NCI-H2029 (cell line): ENCODE results near the gene DNAH8.
A peak's percentile ranks its signal among the peaks of the same experiment; 100 is the strongest.

Experiments used
- DNase-seq: peaks from one replicate; lab custom pipeline; 2025; lab: John Stamatoyannopoulos, UW

DNAH8 gene, protein sequence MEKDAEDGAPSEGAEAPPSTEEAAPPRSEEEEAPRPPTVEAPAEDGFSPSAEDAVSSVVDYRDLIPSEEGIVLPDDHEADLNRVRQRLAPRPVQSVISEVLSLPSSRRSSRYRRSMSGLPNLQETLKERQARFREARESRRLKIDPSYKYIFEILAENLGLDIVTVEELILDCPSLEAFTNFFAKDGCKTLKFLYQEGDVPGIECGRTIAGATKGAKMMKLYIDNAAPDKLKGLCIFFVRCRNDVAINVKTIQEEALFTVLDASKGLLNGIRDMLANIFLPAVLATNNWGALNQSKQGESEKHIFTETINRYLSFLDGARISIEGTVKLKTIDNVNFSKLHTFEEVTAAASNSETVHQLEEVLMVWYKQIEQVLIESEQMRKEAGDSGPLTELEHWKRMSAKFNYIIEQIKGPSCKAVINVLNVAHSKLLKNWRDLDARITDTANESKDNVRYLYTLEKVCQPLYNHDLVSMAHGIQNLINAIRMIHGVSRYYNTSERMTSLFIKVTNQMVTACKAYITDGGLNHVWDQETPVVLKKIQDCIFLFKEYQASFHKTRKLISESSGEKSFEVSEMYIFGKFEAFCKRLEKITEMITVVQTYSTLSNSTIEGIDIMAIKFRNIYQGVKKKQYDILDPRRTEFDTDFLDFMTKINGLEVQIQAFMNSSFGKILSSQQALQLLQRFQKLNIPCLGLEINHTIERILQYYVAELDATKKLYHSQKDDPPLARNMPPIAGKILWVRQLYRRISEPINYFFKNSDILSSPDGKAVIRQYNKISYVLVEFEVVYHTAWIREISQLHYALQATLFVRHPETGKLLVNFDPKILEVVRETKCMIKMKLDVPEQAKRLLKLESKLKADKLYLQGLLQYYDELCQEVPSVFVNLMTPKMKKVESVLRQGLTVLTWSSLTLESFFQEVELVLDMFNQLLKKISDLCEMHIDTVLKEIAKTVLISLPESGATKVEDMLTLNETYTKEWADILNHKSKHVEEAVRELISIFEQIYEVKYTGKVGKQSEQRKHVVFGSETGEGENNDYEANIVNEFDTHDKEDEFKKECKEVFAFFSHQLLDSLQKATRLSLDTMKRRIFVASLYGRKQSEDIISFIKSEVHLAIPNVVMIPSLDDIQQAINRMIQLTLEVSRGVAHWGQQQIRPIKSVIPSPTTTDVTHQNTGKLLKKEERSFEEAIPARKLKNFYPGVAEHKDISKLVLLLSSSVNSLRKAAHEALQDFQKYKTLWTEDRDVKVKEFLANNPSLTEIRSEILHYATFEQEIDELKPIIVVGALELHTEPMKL (N-terminal part only)

DNA sequence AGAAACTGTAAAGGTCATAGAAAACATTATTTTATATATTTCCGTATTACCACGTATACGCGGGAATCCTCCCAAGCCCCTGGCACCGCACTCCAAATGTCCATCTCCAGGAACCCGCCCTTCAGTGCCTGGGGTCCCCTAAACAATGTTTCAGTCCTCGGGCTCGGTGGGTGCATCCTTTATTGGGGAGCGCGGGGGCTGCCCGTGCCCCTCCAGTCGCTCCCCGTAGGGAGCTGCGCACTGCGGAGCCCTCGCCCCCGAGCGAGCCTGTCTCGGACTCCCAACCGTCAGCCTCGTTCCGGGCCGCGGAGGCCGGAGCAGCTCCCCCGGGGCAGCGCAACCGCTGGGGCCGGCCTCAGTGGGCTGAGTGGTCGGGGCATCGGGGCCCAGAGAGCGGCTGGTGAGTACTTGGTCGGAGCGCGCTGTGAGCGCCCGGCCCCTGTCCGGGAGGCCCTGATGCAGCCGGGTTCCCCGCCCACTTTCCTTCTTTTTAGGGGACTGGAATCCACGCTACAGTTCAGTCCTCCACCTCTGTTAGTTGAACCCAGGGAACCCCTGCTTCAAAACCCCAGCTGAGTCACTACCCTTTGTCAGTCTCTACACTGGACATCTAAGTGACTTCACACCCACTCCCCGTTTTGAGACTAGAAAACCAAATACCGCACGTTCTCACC, at the start of gene DNAH8:
TSS of gene DNAH8 (plus strand) at position 296 of the 674 bp plus-strand sequence. CDS start 7,499 bp downstream, outside the sequence.
- DNase-seq = no peak

DNA sequence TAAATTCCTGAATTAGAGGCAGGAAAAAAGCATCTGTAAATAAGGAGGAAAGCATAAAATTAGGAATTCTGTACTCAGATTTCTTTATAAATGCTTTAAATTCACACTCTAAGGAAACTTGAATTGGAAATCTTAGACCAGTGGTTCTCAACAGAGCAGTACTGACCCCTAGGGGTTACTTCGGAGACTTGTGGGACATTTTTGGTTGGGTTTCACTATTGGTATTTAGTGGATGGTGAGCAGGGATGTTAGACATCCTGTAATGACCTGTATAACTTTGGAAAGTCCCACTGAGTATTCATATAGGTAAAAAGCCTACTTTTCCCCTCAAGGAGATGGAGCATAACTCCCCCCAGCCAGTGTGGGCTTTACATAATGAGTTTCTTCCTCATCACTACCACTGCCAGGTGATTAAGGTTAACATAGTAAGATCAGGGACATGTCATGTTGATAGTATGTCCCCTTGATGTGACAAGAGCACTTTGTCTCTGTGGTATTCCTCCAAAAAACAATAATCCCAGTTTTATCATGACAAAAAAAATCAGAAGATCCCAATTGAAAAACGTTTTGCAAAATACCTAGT, 43.1 kb upstream of the DNAH8 start:
- peak; percentile 33 for DNase-seq

DNA sequence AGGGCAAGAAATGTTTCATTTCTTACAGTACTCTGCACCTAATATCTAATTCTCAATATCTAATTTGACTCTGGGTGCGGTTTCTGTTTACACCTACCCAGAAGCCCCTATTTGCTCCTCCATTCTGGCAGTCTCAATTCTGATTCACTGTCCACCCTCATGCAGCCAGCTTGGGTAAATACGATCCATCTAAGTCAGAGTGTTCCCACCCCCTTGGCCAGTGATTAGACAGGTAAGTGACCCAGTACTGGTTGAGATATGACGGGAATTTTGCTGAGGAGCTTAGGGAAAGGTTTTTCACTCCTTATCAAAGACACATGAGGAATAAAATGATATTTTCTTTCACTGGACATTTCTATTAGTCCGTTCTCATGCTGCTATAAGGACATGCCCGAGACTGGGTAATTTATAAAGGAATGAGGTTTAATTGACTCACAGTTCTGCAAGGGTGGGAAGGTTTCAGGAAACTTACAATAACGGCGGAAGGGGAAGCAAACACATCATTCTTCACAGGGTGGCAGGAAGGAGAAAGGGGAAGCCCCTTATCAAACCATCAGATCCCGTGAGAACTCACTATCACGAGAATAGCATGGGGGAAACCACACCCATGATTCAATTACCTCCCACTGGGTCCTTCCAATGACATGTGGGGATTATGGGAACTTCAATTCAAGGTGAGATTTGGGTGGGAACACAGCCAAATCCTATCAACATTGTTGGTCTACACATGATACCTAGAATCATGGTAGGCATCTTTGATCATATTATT, 41.5 kb upstream of the DNAH8 start:
- no peak for DNase-seq

DNA sequence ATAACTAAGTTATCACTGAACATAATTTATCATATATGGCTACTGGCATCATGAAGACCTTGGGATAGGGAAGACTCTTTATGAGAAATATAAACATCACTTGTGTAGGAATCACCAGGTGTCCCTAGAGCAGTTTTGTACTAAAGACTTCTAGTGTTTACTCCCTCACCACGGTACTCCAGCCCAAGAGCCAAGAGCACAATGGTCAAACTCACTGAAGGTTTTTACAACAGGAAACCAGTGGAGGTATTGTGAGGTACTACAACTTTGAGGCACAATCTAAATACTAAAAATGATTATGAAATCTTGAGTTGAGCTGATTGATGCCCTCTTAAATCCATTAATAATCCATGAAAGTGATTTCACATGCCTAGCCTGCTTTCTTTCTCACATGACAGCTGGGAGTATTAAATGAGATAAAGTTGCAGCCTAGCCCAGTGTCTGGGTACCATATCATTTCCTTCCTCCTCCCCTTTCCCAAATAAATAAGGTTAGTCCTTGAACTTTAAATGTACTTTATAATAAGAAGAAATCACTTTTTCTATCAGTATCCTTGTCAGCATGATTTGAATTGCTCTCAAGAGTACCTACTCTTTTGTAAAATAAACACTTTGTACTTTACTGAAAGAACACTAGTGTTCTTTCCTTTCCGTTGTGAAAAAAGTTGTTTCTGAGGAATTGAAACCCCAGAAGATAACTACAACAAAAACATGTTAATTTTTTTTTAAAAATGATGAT, 38.7 kb upstream of the DNAH8 start:
- DNase-seq = no peak

DNA sequence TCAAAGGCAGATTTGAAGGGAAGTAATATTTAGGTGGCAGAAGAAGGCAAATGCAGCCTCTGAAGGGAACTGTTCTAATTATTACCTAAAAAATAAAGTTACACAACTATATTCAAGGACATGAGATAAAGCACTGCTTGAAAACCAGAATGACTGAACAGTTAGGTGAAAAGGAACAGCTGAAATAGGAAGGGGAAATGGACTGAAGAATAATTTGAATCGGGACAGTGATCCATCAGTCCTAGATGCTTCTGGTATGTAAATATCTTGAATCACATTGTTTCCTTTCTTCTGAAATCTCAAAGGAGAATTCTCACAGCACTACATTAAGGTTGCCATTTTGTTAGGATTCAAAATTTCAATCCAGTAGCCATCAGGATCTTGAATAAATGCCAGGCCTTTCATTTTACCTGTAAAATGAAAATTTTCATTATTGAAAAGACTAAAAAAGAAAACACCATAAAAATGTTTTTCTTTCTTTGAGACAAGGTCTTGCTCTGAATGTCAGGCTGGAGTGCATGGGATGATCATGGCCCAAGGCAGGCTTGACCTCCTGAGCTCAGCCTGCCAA, 38.1 kb upstream of the DNAH8 start:
- no peak for DNase-seq

DNA sequence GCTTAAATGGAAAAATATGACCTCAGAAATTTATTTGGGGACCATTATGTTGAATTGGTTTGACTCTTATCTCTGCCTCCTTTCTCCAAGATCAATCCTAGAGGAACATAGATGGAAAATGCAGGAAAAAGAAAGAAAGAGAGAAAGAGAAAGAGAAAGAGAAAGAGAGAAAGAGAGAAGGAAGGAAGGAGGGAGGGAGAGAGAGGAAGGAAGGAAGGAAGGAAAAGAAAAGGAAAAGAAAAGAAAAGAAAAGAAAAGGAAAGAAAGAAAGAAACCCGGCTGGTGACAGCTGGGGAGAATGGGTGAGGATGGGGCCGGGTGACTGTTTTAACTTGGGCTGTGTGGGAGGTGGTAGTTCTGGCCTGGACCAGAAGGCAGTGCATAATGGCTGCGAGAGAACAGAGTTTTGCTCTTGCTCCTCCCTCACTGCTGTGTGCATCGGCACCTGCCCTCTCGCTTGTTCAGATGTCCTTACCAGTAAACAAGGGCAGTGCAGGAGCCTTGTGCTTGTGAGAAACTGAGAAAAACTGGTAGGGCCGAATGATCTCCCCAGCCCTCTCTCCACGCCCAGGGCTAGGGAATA, 36.8 kb upstream of the DNAH8 start:
- no peak for DNase-seq

DNA sequence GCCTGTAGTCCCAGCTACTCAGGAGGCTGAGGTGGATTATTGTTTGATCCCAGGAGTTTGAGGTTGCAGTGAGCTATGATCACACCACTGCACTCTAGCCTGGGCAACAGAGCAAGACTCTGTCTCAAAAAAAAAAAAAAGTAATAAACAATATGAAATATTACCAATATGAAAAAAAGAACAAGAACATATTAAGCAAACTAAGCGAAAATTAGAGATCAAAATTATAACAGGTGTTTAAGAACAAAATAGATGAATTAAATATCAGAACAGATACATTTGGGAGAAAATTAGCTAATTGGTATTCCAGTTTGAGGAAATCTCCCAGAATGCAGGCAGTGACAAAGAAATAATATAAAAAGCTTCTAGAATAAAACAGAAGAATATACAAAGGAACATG, 35.4 kb upstream of the DNAH8 start:
- DNase-seq = no peak

DNA sequence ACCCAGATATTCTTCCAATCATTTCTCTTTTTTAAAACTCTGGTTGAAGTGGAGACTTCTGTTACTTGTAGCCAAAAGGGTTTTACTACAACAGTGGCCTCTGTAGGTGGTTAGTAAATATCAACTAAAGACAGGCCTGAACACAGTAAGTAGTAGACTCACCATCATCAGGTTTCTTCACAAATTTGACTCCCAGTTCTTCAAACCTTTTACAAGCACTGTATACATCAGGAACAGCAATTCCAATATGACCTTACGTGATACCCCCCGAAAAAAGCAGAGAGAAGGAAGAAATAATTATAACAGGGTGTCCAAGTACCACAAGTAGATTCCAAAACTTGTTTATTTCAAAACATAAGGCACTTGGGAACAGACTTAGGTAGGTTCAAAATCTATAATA, 33.3 kb upstream of the DNAH8 start:
- DNase-seq = no peak

DNA sequence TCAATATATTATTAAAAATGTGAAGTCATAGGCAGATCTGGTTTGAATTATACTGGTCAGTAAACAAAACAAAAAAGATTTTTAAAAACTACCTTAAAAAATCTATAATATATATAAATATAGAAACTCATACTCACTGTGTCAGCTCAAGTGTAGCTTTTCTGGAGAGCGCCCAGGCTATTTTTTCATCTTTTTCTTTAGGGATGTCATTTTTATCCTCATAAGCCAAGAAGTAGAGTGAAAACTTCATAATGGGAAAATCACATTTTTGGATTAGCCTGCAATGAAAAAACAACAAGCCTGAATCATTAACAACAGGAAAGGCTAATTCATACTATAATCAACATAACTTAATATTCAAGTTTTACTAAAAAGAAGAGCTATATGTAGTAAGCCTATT, 30.9 kb upstream of the DNAH8 start:
- no peak for DNase-seq

DNA sequence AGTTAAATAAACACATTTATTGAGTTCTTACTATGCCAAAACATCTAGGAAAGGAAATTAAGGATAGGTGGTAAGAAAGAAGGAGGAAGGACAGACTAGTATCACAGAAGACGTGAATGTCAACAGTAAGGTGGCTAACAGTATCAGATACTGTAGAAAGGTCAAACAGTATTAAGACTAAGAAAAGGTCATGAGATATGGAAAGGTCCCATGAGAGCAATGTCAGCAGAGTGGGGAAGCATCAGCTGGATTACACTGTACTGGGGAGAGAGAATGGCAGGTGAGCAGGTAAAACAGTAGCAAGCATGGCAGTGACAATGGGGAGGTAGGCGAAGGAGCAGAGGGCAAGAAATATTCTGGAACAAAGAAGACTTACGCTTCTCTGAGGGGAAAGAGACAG, 30.2 kb upstream of the DNAH8 start:
- no peak for DNase-seq

DNA sequence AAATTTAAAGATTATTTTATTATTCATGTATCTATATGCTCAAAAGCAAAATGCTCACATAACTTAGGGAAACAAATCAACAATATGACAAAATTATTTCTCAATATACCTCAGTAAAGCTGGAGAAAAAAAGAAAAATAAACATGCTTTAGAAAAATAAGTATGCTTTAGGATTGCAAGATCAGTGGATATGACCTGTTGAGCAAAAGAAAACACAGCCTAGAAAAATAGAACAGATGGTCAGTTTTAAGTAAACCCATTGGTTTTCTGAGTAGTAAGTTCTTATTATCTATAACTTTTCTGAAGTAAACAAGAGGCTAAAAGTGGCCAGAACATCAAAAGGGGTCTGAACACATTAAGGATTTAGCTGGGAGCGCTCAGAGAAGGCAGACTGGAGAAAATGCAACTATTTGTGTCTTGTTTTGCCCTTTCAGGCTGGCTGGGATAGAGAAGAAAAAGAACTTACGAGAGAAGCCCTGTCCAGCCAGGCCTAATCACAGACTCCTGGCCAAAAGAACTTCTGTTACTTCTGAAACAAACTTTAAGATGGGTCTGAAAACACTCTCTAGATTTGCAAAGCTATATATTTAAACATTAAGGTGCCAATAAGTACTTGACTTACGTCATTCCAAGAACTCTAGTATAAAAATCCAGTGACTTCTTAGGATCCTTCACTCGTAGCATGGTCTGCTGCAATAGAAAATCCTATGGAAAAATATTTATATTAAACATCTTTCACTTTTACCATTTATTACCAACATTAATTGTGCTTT, 28.7 kb upstream of the DNAH8 start:
- no peak for DNase-seq

DNA sequence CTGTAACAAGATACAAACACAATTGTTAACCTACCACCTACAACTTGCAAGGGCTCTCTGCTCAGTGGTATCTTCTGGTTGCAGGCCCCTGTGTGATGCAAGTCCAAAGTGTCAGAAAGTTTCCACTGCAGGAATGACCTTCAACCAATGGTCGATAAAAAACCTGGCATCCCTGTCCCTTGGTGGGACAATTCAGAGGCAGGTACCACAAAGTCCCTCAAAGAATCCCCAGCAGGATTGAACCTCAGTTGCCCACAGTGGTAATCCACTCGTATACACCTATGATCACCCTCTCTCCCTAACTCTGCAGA, 28.1 kb upstream of the DNAH8 start:
- no peak for DNase-seq

DNA sequence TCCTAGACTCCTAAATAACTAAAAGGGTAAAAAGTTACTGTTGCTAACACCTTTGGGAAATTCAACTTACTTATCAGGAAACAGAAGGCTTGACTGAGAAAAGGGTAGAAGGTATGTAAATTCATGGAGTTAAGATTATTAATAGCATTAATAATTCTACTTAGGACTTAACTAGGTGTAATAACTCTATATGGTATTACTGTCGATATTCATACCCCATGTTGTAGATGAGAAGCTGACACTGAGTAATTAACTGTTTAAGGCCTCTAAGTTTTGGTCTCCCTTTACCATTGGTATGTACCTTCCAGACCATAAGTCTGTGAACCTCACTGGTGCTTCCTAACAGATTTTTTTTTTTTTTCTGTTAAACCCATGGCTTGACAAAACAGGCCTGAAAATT, 27.6 kb upstream of the DNAH8 start:
- no peak for DNase-seq

DNA sequence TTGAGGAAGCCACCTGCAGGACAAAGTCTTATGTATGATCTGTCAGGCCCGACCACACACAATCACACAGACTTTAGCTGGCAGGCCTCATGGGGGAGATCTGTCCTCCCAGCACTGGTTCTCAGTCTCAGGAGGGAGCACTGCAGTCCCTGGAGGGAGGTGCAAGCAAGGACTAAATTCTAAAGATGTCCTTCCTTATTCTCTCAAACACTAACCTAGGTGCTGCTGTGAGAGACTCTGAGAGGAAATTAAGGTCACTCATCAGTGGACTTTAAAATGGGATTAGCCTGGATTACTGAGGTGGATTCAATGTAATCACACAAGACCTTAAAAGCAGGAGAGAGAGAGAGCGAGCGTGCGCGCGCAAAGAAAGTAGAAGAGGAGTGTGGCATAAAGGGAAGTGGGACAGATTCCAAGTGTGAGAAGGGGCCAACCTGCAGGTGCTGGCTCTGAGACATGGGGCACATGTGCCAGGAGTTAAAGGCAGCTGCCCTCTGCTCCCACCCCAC, 26.5 kb upstream of the DNAH8 start:
- DNase-seq = peak; percentile 24

DNA sequence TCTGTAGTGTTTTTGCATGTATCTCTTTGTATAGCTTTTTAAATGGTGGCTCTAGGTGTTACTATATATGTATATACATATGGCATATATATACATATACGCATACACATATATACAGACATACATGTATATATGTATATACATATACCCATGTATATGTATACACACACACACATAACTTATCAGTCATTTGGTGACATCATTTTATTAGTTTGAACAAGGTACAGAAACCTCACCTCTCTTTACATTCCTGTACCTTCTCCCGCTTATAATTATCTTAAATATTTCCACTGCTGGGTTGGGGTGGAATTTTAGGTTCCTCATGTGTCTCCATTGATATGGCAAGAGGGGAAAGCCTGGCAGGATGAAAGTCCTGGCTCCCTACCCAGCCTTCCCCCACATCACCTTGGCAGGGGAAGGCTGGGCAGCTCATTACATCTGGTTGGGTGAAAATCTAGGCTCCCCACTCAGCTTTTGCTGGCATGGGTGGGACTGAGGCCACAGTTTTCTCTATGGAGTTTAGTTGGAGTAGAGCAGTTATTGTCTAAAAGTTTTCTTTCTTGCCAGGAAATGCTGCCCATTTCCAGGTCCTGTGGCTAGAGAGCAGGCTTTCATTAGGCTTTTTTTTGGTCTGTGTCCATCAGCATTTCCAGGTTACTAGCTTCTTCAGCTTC, 19.7 kb upstream of the DNAH8 start:
- DNase-seq = no peak

DNA sequence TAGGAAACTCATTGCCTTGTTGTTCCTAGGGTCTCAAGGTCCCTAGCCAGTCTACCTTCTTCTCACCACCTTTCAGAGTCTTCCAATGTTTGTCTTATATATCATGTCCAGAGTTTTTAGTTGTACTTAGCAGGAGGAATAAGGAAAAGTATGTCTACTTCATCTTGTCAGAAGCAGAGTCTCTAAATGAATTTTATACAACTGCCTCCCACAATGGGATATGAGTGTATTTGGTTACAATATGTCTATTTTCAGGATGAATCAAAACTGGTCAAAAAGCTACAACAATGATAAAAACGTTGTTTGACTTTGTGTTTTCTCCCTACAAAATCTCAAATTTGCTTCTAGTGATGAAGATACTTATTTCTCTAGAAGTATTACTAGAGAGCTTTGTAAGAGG, 19.2 kb upstream of the DNAH8 start:
- DNase-seq = no peak

DNA sequence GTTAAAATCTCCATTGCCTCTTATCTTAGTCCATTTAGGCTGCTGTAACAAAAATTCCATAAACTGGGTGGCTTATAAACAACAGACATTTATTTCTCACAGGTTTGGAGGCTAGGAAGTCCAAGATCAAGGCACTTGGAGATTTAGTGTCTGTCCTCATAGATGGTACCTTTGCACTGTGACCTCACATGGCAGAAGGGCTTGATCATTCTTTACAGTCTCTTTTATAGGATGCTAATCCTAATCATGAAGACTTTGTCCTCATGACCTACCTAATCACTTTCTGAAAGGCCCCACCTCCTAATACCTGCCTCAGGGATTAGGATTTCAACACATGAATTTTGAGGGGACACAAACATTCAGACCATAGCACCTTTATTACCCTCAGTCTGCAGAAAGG, 18.8 kb upstream of the DNAH8 start:
- no peak for DNase-seq

DNA sequence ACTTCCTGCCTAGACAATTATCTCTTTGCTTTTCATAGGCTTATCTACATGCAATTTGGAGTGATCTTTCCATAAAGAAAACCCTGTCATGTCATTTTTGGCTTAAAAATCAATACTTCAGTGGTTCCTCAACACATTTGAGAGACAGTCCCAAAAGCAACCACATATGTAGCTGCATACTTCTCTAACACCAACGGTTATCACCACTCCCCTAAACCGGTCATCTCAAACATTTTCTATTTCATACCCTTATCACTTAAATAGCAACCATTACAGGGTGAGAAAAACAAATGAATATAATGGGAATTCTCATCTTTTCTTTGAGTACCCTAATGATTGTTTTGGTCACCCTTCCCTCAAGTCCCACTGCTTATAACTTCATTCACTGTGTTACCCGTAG, 17.3 kb upstream of the DNAH8 start:
- no peak for DNase-seq
